Bronchial epithelial cell (primary cell): Measurements from ENCODE around the gene NRSN2. TPM values are rescaled to one million over a fixed set of nuclear protein-coding genes. Genes with fewer than 3 reads are reported as not detected.
A peak's percentile ranks its signal among the peaks of the same experiment; 100 is the strongest.

Source experiments
- DNase-seq: peaks from one replicate; pipeline ENCODE4 v3.0.0-alpha.2; 2010; ENCODE audit warnings: low read depth
- FAIRE-seq: peaks from 2 replicates; lab custom pipeline; 2011; peaks lifted over from hg19 to GRCh38; lab: Jason Lieb, UNC
- H3K27me3 ChIP-seq: 2 replicates; pipeline ENCODE4 v1.5.1; 2011; ENCODE audit warnings: low read length; ENCODE audit not compliant: control insufficient read depth, insufficient read depth
- H3K36me3 ChIP-seq: 2 replicates; pipeline ENCODE4 v1.5.1; 2011; ENCODE audit warnings: low read length; ENCODE audit not compliant: control insufficient read depth, insufficient read depth
- H3K4me3 ChIP-seq: 2 replicates; pipeline ENCODE4 v1.5.1; 2011; ENCODE audit warnings: mild to moderate bottlenecking, low read depth, low read length, control low read depth
- total RNA-seq: library from RNA; depleted of rRNA; stranded (reverse); fragments of >200 nt; gene quantifications from 2 replicates; pipeline ENCODE4 v1.2.1, GENCODE V29; 2014
- TF ChIP-seq, protein P1 (sequence below): IDR thresholded peaks from 2 replicates; pipeline ENCODE4 v1.5.1; 2011; ENCODE audit warnings: mild to moderate bottlenecking, moderate library complexity, low read length, control low read depth, inconsistent platforms; ENCODE audit not compliant: insufficient read depth, severe bottlenecking

The NRSN2 gene
- total RNA-seq, 1 donor from 2014 or later: 2.1 TPM

- DNase-seq: peak; percentile 88
- Histone ChIP-seq H3K36me3 (no peaks in the 10 kb centered on the region), H3K4me3 (no peak overlapping the region), H3K27me3 (no peaks in the 10 kb centered on the region)
- TF ChIP-seq, protein P1, sequence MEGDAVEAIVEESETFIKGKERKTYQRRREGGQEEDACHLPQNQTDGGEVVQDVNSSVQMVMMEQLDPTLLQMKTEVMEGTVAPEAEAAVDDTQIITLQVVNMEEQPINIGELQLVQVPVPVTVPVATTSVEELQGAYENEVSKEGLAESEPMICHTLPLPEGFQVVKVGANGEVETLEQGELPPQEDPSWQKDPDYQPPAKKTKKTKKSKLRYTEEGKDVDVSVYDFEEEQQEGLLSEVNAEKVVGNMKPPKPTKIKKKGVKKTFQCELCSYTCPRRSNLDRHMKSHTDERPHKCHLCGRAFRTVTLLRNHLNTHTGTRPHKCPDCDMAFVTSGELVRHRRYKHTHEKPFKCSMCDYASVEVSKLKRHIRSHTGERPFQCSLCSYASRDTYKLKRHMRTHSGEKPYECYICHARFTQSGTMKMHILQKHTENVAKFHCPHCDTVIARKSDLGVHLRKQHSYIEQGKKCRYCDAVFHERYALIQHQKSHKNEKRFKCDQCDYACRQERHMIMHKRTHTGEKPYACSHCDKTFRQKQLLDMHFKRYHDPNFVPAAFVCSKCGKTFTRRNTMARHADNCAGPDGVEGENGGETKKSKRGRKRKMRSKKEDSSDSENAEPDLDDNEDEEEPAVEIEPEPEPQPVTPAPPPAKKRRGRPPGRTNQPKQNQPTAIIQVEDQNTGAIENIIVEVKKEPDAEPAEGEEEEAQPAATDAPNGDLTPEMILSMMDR: no peak
- FAIRE-seq: peak; percentile 79
These were observed 18.2 kb downstream of the NRSN2 start for GRCh38 chr20:364905-365794.

GRCh38 chr20:366041-366718 is 19.3 kb downstream of the NRSN2 start:
- DNase-seq (no peak), FAIRE-seq (no peak)
- H3K4me3 ChIP-seq: no peak overlapping the region
- no peaks in the 10 kb centered on the region for H3K36me3 ChIP-seq
- H3K27me3 ChIP-seq: no peaks in the 10 kb centered on the region
- TF ChIP-seq, protein P1: no peak

DNA sequence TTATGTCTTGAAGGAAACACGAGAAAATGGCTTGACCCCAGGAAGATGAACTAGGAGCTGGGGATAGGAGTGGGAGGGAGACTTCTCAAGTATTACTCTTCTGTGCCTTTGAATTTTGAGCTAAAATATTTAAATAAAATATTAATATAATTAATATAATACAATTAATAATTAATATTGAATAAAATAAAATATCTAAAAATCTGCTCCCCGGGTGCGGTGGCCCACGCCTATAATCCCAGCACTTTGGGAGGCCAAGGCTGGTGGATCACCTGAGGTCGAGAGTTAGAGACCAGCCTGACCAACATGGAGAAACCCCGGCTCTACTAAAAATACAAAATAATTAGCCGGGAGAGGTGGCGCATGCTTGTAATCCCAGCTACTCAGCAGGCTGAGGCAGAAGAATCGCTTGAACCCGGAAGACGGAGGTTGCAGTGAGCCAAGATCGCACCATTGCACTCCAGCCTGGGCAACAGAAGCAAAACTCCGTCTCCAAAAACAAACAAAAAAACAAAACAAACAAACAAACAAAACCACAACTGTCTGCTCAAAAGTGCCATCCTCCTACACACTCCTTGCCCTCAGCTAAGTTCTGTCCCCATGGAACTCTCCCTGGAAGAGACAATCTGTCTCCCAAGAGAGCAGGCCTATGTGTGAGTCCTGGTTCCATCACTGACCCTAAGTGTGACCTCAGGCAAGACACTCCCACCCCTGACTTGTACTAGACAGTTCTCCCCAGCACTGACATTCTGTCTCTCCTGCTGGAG is 20.0 kb downstream of the NRSN2 start:
- TF ChIP-seq, protein P1: no peak
- no peaks in the 10 kb centered on the region for H3K27me3 ChIP-seq
- H3K36me3 ChIP-seq: no peaks in the 10 kb centered on the region
- DNase-seq: no peak
- no peak for FAIRE-seq
- H3K4me3 ChIP-seq: no peak overlapping the region

- FAIRE-seq (no peak), DNase-seq (no peak)
- no peak overlapping the region for H3K4me3 ChIP-seq
- H3K27me3 ChIP-seq: no peaks in the 10 kb centered on the region
- TF ChIP-seq, protein P1: no peak
- no peaks in the 10 kb centered on the region for H3K36me3 ChIP-seq
These were observed 20.6 kb downstream of the NRSN2 start for GRCh38 chr20:367486-367887.

- Histone ChIP-seq H3K4me3 (no peak overlapping the region), H3K27me3 (no peaks in the 10 kb centered on the region), H3K36me3 (no peaks in the 10 kb centered on the region)
- TF ChIP-seq, protein P1: no peak
- DNase-seq: no peak
- no peak for FAIRE-seq
These were observed 22.0 kb downstream of the NRSN2 start for GRCh38 chr20:368915-369314.
